HG03025 (cell line): ENCODE measurements around the gene LIN37.

ENCODE experiments used
- ATAC-seq: cut with Tn5 transposase; IDR thresholded peaks from one replicate; pipeline ENCODE4 v1.9.1; 2021; ENCODE audit warnings: mild to moderate bottlenecking, moderate library complexity; ENCODE audit not compliant: unreplicated experiment, low FRiP score

Gene LIN37

DNA sequence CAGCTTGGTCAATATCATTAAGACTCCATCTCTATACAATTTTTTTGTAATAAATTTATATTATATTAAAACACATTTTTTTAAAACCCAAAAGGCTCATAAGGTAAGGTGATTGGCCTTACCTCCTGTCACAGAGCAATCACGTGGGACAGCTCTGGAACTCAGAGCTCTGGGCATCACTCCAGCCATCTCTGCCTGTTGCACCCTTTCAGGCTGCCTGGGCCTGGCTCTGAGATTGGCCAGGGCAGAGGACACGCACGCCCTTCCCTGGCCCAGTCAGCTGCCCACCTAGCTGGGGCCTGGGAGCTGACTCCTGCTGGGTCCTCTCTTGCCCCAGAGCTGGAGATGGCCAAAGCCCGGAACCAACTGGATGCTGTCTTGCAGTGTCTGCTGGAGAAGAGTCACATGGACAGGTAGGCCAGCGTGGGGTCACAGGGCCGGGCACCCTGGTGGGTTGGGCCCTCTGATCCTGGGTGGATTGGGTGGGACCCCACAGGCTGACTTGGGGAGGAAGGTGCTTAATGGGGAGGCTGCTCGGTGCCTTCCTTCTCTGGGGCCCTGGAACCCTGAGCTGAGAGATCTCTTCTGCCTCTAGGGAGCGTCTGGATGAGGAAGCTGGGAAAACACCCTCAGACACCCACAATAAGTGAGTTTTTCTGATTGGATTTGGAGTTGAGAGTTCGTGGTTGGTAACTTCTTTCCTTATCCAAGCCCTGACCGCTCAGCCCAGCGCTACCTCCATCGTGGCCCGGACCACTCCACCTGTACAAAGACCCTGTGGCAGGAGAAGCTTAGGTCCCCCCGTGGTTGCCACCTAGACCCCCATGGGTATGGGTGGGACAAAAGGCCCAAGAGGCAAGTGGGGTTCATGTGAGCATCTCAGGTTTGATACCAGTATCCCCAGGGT lies 3.7 kb downstream of the LIN37 start:
- no peak for ATAC-seq

DNA sequence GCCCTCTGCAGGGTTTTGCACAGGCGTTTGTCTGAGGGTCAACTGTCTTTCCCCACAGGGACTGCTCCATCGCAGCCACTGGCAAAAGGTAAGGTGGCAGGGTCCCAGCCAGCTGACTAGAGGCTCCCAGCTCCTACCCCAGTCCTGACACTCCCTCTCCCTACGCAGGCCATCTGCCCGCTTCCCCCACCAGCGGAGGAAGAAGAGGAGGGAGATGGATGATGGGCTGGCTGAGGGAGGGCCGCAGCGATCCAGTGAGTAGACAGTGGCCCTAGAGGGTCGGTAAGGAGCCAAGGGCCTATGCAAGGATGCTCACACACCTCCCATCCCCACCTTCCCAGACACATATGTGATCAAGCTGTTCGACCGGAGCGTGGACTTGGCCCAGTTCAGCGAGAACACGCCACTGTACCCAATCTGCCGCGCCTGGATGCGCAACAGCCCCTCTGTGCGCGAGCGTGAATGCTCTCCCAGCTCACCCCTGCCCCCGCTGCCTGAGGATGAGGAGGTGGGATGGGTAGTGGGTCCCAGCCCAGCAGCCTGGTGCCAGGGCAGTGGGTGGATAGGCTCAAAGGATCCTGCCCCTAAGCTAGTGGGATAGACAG lies 4.5 kb downstream of the LIN37 start:
- ATAC-seq, result no peak

DNA sequence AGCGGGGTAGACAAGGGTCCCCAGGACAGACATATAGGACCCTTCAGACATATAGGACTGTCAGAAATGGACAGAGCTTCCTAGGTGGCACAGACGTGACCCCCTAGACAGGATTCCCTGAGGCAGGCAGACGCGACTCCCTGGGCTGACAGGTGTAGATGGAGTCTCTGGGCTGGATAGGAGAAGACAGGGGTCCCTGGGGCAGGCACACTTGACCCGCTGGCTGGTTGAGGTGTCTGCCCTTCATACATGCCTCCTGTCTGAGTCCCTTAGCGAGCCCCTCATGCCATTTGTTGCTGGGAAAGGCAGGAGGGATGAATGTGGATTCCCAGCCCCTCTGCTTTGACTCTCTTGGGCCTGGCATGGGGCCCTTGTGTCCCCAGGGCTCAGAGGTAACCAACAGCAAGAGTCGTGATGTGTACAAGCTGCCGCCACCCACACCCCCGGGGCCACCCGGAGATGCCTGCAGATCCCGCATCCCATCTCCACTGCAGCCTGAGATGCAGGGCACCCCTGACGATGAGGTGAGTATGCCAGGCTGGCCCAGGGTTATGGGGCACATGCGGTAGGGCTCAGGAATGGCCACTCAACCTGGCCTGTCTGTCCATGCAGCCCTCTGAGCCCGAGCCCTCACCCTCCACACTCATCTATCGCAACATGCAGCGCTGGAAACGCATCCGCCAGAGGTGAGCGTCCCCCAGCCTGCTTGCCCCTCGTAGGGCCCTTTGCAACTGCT lies 5.4 kb downstream of the LIN37 start:
- no peak for ATAC-seq

DNA sequence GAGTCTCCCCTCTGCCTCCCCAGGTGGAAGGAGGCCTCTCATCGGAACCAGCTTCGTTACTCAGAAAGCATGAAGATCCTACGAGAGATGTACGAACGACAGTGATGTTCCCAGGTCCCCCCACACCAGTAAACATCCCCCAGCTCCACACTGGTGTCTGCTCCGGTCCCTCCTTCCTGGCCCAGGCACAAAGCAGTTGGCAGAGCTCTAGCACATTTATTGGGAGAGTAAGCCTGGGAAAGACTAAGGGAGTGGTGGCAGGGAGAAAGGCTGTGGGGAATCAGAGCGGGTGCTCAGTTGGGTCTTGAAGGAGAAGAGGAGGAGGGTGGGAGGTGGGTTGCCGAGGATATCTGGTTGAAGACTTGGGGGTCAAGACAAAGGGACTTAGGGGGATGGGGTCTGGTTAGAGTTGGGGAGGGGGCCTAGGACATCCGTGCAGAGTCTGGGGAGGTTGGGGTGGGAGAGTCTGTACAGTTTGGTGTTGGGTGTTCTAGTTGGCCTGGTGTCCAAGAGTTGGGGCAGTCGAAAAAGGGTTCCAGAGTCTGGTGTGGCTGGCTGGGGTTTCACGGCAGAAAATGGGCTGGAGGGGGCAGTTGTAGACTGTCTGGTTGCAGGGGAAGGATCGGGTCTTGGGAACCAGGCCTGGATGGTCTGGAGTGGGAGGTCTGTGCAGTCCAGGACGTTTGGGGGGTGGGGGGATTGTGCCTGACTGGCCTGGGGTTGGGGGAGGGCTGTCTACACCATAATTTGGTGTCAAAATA lies 6.2 kb downstream of the LIN37 start:
- no peak for ATAC-seq

DNA sequence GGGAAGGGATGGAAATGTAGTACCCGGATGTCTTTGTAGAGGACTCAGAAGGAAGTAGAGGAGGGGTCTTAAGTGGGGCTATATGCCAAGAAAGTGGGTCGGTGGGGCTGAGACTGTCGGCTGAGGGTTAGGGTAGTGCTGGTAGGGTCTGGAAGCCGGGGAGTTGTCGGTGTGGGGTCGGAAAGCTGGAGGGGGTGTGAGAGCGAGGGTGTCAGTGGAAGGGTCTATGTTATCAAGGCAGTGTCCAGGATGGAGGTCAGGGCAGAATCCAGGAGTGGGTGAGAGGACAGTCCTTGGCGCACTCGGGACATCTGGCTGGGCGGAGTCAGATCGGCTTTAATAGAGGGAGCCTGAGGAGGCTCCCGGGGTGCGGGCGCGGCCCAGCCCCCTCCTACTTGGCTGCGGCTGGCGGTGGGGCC lies 6.8 kb downstream of the LIN37 start:
- no peak for ATAC-seq

DNA sequence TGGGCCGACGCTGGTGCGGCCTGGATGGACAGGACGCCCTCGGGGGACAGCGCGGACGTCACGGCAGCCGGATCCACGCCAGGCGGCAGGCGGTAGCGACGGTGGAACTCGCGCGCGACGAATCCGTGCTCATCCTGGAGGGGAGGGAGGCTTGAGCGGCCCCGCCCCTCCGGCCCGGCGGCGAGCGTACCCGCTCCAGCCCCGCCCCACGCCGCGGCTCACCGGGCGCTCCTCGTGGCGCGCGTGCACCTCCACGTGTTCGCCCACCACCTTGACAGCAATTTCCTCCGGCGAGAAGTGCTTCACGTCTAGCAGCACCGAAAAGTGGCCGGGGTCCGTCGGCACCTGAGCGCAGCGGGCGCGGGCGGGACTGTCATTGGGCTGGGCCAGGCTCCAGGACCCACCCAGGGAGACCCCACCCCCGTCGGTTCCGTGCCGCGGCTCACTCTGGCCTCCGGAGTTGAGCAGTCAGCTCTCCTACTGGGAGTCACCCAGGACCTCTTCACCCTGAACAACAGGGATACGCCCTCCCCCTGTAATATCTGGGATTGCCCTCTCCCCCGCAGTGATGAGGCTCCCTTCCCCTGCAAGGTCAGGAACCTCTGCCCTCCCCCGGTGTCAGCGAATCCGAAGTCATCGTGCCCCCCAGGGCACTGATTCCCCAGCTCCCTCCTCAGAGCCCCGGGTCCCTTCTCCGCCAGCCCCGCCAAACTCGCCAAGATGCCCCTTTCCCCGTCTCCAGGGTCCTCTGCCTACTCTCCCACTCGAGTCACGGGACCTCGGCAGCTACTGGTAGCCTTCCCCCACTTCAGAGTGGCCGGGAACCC lies 7.4 kb downstream of the LIN37 start:
- no peak for ATAC-seq

DNA sequence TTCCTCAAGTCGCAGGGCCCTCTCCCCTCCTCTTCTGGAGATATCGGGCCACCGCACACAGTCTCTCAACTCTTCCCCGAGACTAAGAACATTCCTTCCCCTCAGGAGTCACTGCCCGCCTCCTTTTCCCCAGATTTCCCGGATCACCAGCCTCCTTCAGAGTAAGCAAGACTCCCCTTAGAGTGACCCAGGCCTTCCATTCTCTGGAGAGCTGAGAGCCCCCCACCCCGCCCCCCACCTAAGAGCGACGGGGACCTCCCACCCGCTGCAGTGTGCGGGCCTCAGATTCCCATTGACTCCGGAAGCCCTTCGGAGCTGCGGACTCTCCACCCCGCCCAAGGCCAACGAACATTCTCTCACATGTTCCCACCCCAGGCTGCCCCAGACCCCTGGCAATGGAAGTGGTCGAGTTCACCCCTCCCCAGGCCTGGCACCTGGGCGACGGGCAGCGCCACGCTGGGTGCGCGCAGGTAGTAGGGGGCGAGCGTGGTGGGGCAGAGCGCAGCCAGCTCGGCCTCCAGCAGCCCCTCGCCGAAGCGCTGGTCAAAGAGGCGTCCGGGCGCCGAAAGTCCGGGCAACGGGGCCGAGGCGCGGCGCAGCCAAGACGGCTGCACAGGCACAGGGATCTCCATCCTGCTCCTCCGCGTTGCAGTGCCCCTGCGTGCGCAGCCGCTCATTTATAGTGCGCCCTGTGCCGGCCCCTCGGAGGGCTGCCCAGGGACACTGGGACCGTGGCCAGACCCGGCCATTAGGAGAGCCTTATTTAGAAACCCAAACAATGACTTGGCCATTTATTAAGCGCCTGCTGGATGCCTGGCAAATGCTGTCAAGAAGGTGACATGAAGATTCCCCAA lies 8.2 kb downstream of the LIN37 start, which contains the start of gene HSPB6:
Gene HSPB6 (minus strand): TSS at position 653 of the 854 bp plus-strand sequence. CDS start 21 bp downstream, at position 632.
- no peak for ATAC-seq

DNA sequence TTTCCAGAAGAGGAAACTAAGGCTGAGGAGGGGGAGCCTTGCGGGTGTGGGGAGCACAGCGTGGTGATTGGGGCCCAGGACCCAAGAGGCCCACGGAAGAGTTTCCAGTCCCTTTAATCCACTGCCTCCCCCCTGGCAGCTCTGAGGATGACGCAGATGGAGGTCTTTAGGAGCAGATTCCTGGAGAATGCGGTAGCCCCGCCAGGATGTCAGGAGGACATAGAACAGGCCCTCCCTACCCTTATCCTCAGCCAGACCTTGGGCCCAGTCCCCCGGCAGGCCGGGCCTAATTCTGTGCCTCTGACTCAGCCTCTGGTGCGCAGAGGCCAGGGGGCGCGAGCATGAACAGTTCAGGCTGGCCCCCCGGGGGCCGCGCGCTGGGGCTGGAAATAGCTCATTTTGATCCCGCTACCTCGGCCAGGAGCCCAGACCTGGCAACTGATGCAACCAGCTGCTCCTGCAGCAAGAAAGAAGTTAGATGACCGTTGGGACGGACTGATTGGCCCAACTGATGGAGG lies 8.9 kb downstream of the LIN37 start:
- ATAC-seq, result no peak

DNA sequence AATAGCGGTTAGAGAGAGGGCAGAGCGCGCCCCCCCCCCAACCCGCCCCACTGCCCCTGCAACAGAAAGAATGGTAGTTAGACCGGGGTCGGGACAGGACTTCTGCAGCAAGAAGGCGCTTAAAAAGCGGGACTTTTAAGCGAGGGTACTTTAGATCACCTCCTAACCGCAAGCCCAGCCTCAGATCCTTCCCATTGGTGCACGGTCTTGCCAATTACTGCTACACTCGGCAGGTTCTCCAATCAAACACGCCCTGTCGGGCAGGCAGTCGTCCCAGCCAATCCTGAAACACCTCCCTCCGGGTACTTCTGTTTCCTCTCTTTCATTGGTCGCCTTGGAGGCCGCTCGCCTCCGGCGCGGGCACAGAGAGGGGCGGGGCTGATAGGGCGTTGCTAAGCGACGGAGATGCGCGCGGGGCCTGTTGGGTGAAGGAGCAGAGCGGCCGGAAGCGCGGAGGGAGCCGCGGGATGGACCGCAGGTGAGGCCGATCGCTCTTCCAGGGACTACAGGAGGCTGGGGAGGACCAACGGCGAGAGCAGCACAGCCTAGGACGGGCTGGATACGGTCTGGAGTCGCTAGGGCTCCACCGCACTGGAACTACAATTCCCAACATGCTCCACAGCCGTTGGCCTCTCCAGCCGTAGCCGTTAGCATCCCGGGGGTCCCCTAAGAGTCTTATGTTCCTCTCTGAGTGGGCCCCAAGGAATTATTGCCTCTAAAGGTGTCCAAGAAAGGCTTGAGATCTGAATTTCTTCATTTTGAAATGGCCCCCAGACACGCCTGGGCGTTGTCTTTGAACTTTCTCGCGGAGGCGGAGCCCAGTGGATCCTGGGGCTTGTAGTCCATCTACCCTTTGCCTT lies 9.6 kb downstream of the LIN37 start, which contains the start of gene PROSER3:
Gene PROSER3 (plus strand): TSS at position 428 of the 860 bp plus-strand sequence. CDS start 40 bp downstream, at position 468.
- ATAC-seq, result peak; percentile 86

DNA sequence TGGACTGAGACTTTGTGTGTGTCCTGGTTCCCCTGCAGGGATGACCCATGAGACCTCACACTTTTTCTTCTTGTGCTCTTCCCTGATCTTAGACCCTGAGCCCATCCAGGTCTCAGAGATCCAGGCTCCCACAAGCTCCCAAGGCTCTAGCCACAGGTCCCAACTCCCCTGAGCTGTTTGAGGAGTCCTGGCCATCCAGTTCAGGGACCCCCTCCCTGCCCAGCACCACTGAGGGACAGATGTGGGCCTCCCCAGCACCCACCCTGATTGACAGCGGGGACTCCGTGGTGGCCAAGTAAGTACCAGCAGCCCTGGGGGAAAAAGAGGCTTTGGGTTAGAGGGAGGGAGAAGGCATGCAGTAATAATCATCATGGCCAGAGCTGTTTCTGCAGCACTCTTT lies 11.3 kb downstream of the LIN37 start:
- ATAC-seq, result no peak

DNA sequence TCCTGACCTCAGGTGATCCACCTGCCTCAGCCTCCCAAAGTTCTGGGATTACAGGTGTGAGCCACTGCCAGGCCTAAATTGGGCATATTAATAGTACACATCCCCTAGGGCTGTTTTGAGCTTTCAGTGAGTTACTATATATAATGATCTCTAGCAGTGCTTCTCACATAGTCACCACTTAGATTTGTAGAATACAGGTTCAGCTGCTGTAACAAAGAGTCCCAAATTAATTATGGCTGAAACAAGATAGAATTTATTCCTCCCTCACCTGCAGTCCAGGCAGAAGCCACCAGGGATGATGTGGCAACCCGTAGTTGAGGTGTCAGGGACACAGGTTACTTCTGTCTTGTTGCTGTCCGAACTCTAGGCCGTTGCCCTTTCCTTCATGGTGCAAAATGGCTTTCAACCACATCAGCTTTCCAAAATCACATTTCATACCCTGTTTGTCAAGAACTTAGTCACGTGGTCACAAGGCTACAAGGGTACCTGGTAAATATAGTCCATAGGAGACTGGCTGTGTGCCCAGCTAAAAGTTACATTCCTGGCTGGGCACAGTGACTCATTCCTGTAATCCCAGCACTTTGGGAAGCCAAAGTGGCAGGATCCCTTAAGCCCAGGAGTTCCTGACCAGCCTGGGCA lies 12.5 kb downstream of the LIN37 start:
- ATAC-seq, result no peak

DNA sequence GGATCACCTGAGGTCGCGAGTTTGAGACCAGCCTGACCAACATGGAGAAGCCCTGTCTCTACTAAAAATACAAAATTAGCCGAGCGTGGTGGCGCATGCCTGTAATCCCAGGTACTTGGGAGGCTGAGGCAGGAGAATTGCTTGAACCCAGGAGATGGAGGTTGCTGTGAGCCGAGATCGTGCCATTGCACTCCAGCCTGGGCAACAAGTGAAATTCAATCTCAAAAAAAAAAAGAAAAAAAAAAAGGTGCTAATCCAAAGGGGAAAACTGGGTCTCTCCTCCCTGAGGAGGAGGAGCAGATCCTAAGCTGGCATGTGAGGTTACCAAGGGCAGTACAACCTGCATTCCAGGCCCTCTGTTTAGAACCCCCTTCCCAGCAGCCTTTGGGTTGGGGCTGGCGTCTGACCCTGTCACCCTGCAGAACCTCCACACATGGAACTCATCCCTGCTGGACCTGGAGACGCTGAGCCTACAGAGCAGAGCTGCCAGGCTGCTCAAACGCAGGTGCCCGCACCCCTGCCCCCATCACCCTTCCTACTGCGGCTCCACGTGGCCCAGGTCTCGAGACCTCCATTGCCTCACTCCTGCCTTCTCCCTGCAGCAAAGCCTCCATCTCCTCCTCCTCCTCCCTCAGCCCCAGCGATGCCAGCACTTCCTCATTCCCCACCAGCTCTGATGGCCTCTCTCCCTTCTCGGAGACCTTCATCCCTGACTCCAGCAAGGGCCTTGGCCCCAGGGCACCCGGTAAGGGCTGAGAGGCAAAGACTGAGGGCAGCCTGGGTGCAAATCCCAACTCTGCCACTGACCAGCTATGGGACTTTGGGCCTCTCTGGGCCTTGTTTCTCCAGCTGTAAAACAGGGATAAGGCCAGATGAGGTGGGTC lies 16.3 kb downstream of the LIN37 start:
- ATAC-seq, result no peak

DNA sequence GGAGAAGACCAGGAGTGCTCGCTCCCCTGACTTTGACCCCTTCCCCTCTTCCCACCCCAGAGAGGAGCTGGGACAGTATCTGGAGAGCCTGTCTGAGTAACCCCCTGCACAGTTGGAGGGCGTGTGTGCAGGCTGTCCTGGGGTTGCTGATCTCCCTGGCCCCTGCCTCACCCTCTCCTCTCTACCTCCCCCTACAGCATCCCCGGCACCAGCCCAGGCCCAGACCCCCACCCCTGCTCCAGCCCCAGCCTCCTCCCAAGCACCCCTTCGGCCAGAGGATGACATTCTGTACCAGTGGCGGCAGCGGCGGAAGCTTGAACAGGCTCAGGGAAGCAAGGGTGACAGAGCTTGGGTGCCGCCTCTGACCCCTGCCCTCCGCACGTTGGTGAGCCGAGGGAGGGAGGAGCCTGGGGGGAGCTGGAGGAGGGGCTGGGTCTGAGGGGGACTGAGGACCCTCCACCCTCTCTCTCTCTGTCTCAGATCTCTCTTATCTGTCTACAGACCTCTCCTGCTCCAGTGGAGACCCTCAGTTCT lies 18.3 kb downstream of the LIN37 start:
- no peak for ATAC-seq

DNA sequence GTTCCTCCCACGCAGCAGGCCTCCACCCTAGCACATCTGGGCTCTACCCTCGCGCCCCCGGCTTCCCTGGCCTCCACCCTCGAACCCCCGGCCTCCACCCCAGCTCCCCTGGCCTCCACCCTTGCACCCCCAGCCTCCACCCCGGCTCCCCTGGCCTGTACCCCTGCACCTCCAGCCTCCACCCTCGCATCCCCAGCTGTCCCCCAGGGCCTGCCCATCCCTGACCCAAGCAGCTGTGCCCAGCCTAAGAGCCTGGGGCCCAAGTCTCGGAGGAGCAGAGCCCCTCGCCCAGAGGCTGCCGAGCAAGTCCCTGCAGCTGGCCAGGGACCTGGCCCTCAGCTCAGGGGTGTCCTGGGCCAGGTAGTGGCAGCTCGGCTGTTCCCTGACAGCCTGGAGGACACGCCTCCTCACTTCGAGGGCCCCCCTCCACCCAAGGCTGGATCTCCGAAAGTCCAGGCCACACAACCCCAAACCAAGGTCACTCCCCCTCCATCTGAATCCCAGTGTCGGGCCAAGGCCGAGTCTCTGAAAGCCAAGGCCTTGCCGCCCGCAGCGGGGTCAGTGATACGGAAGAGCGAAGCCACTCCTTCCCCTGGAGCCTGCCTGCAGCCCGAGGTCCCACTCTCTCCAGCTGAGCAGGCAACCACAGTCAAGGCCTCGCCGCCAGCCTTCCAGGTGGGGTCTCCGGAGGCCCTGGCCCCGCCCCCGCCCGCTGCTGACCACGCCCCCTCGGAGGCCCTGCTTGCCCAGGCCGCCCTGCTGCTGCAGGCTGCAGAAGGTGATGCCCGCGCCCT lies 19.1 kb downstream of the LIN37 start:
- no peak for ATAC-seq

DNA sequence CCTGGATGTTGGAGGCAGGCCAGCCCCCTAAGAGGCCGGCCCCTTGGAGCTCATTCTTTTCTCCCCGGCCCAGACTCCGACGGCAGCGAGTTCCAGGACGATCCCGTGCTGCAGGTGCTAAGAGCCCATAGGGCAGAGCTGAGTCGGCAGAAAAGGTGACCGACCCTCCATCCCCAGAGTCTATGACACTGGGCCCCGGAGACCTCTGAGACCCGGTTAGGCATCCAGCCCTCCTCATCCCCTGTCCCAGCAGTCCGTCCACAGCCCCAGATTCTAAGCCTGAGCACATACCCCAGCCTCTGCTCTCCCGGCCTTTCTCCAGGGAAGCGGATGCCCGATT lies 19.7 kb downstream of the LIN37 start:
- no peak for ATAC-seq
